SU-DHL-6 (cell line): ENCODE data around the gene TEX22.

Source experiments
- H2AFZ ChIP-seq: fragments of 200-600 bp; sonication (generic); 2 replicates; pipeline ENCODE4 v1.6.1; 2014; ENCODE audit warnings: low read depth, mild to moderate bottlenecking, moderate library complexity, mixed read lengths, antibody characterized with exemption, low read length; ENCODE audit not compliant: severe bottlenecking
- H3F3A ChIP-seq: fragments of 200-600 bp; shearing (Covaris generic); 2 replicates; pipeline ENCODE4 v1.6.0; 2016; ENCODE audit warnings: antibody characterized with exemption, mild to moderate bottlenecking; ENCODE audit not compliant: insufficient read depth
- H3K27ac ChIP-seq: fragments of 200-600 bp; sonication (generic); 2 replicates; pipeline ENCODE4 v1.5.1; 2016; ENCODE audit warnings: low read depth, mild to moderate bottlenecking, low read length, moderate library complexity, mixed read lengths
- H3K27me3 ChIP-seq: fragments of 200-600 bp; sonication (generic), shearing (Covaris generic); 2 replicates; pipeline ENCODE4 v1.6.0; 2014; ENCODE audit warnings: mild to moderate bottlenecking, low read length
- H3K36me3 ChIP-seq: fragments of 200-600 bp; sonication (generic); 2 replicates; pipeline ENCODE4 v1.6.1; 2014; ENCODE audit warnings: mild to moderate bottlenecking, low read length, mixed read lengths
- H3K4me2 ChIP-seq: fragments of 300-600, 200-600 bp; shearing (Covaris generic), sonication (generic); 2 replicates; pipeline ENCODE4 v1.6.0; 2014; ENCODE audit warnings: low read length, low read depth, mild to moderate bottlenecking; ENCODE audit not compliant: poor library complexity, severe bottlenecking
- H3K4me3 ChIP-seq: fragments of 200-600 bp; sonication (generic); 2 replicates; pipeline ENCODE4 v1.5.1; 2014; ENCODE audit warnings: antibody characterized with exemption, low read length, mild to moderate bottlenecking, mixed read lengths; ENCODE audit not compliant: insufficient read depth, poor library complexity, severe bottlenecking
- H3K79me2 ChIP-seq: fragments of 200-600 bp; sonication (generic); 2 replicates; pipeline ENCODE4 v1.6.1; 2014; ENCODE audit warnings: mild to moderate bottlenecking, low read length, moderate library complexity; ENCODE audit not compliant: insufficient read depth
- H3K9ac ChIP-seq: fragments of 200-600 bp; sonication (generic); 2 replicates; pipeline ENCODE4 v1.7.0; 2014; ENCODE audit warnings: mild to moderate bottlenecking, low read length
- H3K9me2 ChIP-seq: fragments of 200-600 bp; sonication (generic); replicated peaks from 2 replicates; pipeline ENCODE4 v1.6.1; 2014; ENCODE audit warnings: low read length; ENCODE audit not compliant: insufficient read depth
- H3K9me3 ChIP-seq: fragments of 200-600 bp; sonication (generic); 2 replicates; pipeline ENCODE4 v1.6.1; 2014; ENCODE audit warnings: low read length, mixed read lengths; ENCODE audit not compliant: insufficient read depth
- H4K20me1 ChIP-seq: fragments of 200-600 bp; sonication (generic); 2 replicates; pipeline ENCODE4 v1.6.1; 2014; ENCODE audit warnings: low read depth, mild to moderate bottlenecking, antibody characterized with exemption, low read length, moderate library complexity, mixed read lengths
- EZH2phosphoT487 ChIP-seq: fragments of 200-600 bp; sonication (generic), shearing (Covaris generic); conservative IDR thresholded peaks from 2 replicates; pipeline ENCODE4 v1.6.1; 2018; ENCODE audit warnings: mild to moderate bottlenecking, antibody characterized with exemption, low read length, moderate library complexity, mixed read lengths
- TF ChIP-seq, protein P1 (sequence below): fragments of 200-600 bp; sonication (generic); IDR thresholded peaks from one replicate; pipeline ENCODE4 v1.5.1; 2017; ENCODE audit warnings: antibody characterized with exemption, mild to moderate bottlenecking, low read length, moderate library complexity; ENCODE audit not compliant: insufficient read depth, poor library complexity, severe bottlenecking

The TEX22 gene

DNA sequence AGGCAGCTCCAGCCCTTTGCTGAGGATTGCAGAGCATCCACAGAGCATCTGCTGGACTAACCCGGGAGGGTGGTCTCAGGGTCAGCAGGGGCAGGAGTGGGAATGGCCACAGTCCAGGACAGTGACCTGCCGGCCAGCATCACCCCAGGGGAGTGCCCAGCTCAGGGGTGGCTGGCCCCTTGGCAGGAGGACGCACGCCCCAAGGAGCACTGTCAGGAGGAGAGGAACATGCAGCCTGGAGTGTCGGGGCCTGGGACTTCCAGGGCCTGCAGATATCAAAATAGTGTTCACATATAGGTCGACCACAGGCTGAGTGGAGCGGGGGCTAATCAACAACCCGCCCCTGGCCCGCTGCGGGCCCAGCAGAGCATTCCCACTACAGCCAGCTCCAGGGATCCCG is 33.2 kb upstream of the TEX22 start:
- H3K4me2 ChIP-seq, result peak overlapping the region; percentile 63
- peaks cover 7% of the 10 kb centered on the region; the same call in 1 of the 2 replicates for H3F3A ChIP-seq
- H2AFZ ChIP-seq, result no peak overlapping the region
- H3K27me3 ChIP-seq, result no peaks in the 10 kb centered on the region
- no peaks in the 10 kb centered on the region for H3K36me3 ChIP-seq
- no peak overlapping the region for H3K4me3 ChIP-seq
- no peak overlapping the region for H3K9ac ChIP-seq
- H3K27ac ChIP-seq, result no peak overlapping the region
- H4K20me1 ChIP-seq, result no peaks in the 10 kb centered on the region
- H3K79me2 ChIP-seq, result no peaks in the 10 kb centered on the region
- H3K9me2 ChIP-seq, result no peaks in the 10 kb centered on the region
- TF ChIP-seq EZH2phosphoT487, result no peak
- TF ChIP-seq, protein P1, sequence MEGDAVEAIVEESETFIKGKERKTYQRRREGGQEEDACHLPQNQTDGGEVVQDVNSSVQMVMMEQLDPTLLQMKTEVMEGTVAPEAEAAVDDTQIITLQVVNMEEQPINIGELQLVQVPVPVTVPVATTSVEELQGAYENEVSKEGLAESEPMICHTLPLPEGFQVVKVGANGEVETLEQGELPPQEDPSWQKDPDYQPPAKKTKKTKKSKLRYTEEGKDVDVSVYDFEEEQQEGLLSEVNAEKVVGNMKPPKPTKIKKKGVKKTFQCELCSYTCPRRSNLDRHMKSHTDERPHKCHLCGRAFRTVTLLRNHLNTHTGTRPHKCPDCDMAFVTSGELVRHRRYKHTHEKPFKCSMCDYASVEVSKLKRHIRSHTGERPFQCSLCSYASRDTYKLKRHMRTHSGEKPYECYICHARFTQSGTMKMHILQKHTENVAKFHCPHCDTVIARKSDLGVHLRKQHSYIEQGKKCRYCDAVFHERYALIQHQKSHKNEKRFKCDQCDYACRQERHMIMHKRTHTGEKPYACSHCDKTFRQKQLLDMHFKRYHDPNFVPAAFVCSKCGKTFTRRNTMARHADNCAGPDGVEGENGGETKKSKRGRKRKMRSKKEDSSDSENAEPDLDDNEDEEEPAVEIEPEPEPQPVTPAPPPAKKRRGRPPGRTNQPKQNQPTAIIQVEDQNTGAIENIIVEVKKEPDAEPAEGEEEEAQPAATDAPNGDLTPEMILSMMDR, result no peak
- H3K9me3 ChIP-seq, result no peaks in the 10 kb centered on the region

DNA sequence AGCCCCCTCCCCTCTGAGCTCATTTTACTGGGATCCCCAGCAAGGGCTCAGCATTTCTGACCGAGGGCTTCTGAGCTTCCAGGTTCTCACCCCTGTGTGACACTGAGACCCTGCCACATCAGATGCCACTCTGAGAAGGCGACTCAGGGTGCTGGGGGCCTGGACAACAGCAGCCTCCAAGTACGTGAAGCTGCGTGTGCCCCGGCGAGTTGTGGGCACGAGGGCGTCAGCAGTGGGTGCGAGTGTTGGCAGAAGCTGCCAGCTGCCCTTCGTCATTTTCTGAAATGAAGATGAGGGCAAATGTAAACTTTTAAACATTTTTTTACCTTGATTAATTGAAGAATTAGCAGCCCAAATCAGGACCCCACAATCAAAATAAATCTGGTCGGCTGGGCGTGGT is 32.7 kb upstream of the TEX22 start:
- no peaks in the 10 kb centered on the region for H3K79me2 ChIP-seq
- no peak for TF ChIP-seq EZH2phosphoT487
- TF ChIP-seq, protein P1, result no peak
- no peak overlapping the region for H3K4me2 ChIP-seq
- H4K20me1 ChIP-seq, result no peaks in the 10 kb centered on the region
- no peak overlapping the region for H2AFZ ChIP-seq
- no peak overlapping the region for H3K4me3 ChIP-seq
- H3K36me3 ChIP-seq, result no peaks in the 10 kb centered on the region
- H3K27ac ChIP-seq, result no peak overlapping the region
- H3K27me3 ChIP-seq, result no peaks in the 10 kb centered on the region
- peaks cover 7% of the 10 kb centered on the region; the same call in 1 of the 2 replicates for H3F3A ChIP-seq
- no peak overlapping the region for H3K9ac ChIP-seq
- no peaks in the 10 kb centered on the region for H3K9me3 ChIP-seq
- H3K9me2 ChIP-seq, result no peaks in the 10 kb centered on the region

DNA sequence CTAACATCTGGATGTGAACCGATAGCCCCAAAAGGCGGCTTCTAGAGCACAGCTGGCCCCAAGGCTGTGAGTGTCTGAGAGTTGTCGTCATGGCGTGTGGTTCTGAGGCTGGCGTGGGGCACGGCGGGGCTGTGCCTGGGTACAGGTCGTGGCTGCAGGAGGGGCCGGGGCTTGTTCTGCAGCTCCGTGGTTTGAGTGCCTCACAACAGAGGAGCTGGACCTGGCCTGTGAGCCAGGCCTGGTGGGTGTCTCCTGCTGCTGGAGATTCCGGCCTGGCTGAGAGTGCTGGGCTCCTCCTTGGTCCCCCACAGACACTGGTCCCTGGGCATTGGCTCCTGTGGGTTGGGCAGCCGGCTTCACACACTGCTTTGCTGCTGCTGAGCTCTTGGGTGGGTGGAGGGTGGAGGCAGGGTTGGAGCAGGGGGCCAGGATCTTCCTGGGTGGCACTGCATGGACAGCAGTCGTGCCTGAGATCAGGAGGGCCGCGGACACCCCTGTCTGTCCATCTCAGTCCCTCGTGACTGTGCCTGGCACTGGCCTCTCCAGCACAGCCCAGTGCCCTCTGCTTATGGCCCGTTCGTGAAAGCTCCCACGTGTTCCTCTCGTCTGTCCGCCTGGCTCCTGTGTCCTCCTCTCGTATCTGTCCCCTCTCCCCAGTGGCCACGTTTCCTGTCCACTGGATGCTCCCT is 31.8 kb upstream of the TEX22 start:
- TF ChIP-seq, protein P1, result no peak
- TF ChIP-seq EZH2phosphoT487, result no peak

More for the DNA sequence above, 31.8 kb upstream of the TEX22 start:
- Histone ChIP-seq H2AFZ (no peak overlapping the region), H3K27me3 (no peaks in the 10 kb centered on the region), H3K4me3 (no peak overlapping the region), H3K9me3 (no peaks in the 10 kb centered on the region), H3K27ac (no peak overlapping the region), H3K36me3 (no peaks in the 10 kb centered on the region), H3F3A (peaks cover 7% of the 10 kb centered on the region; the same call in 1 of the 2 replicates), H3K4me2 (no peak overlapping the region), H3K9me2 (no peaks in the 10 kb centered on the region), H4K20me1 (no peaks in the 10 kb centered on the region), H3K79me2 (no peaks in the 10 kb centered on the region), H3K9ac (no peak overlapping the region)
